Activated CD8-positive, alpha-beta memory T cell treated with anti-CD3 and anti-CD28 coated beads, Interleukin-2, amount 10 ng/mL, durations not matched to agents 7 days and 5 days (primary cell): ENCODE data around the gene IRS2. TPM values are rescaled to one million over a fixed set of nuclear protein-coding genes. Genes with fewer than 3 reads are reported as not detected.

ENCODE experiments used
- ATAC-seq: fragments of 150-1000 bp; cut with Tn5 transposase; one replicate; pipeline ENCODE4 v1.10.0; 2021; ENCODE audit warnings: moderate library complexity
- CTCF ChIA-PET: fragments of 350-600 bp; sonication (Branson Sonifier 250); formaldehyde crosslinking; loops from one replicate; lab custom pipeline; 2021; ENCODE audit warnings: antibody characterized with exemption; lab: Charles Lee
- DNase-seq: peaks from one replicate; pipeline ENCODE4 v3.0.0-alpha.2; 2020
- H3K27ac Mint-ChIP-seq: one replicate; pipeline ENCODE4 v1.8.0; 2021; ENCODE audit warnings: mild to moderate bottlenecking, mixed read lengths
- H3K27me3 Mint-ChIP-seq: one replicate; pipeline ENCODE4 v1.8.0; 2021; ENCODE audit warnings: mixed read lengths
- H3K36me3 Mint-ChIP-seq: one replicate; pipeline ENCODE4 v1.8.0; 2021; ENCODE audit warnings: mild to moderate bottlenecking, mixed read lengths
- H3K4me1 Mint-ChIP-seq: one replicate; pipeline ENCODE4 v1.8.0; 2021; ENCODE audit warnings: mixed read lengths
- H3K4me3 Mint-ChIP-seq: one replicate; pipeline ENCODE4 v1.8.0; 2021; ENCODE audit warnings: mild to moderate bottlenecking, moderate library complexity, mixed read lengths
- H3K9me3 Mint-ChIP-seq: one replicate; pipeline ENCODE4 v1.8.0; 2022; ENCODE audit warnings: low read depth, mixed read lengths
- total RNA-seq, 2 experiments: library from RNA; stranded (reverse); gene quantifications; one replicate each; pipeline ENCODE4 v1.2.3, GENCODE V29; 2021

IRS2 gene
- total RNA-seq, 2 experiments from 2014 or later = 1.6 to 2.0 TPM

GRCh38 chr13:109790086-109790485, 3.7 kb upstream of the IRS2 start:
- ATAC-seq = no peak
- Mint-ChIP-seq H3K4me3 (no peak overlapping the region), H3K27me3 (peaks cover 30% of the 10 kb centered on the region), H3K9me3 (no peaks in the 10 kb centered on the region), H3K4me1 (peaks cover 21% of the 10 kb centered on the region), H3K36me3 (no peaks in the 10 kb centered on the region), H3K27ac (no peak overlapping the region)
- no peak for DNase-seq
- CTCF ChIA-PET = interaction anchor here (1.1 to 1.6 kb wide), 2 partner anchors 9 to 46 kb away, joined by 3 to 4 read pairs; no protein-coding TSS in a partner anchor

- Mint-ChIP-seq H3K27ac (no peak overlapping the region), H3K27me3 (peaks cover 30% of the 10 kb centered on the region), H3K4me3 (no peak overlapping the region), H3K36me3 (no peaks in the 10 kb centered on the region), H3K9me3 (no peaks in the 10 kb centered on the region), H3K4me1 (peaks cover 22% of the 10 kb centered on the region)
- ATAC-seq (no peak), DNase-seq (no peak)
- CTCF ChIA-PET = interaction anchor here (1.1 kb wide), 1 partner anchor 46 kb away, joined by 3 read pairs; no protein-coding TSS in a partner anchor
Observed at GRCh38 chr13:109789262-109789661, 2.9 kb upstream of the IRS2 start.

GRCh38 chr13:109788372-109789111, 2.2 kb upstream of the IRS2 start:
- H3K9me3 Mint-ChIP-seq = no peaks in the 10 kb centered on the region
- H3K36me3 Mint-ChIP-seq = no peaks in the 10 kb centered on the region
- no peak for DNase-seq
- H3K27ac Mint-ChIP-seq = peak overlapping the region; percentile 43
- H3K4me3 Mint-ChIP-seq = peak overlapping the region; percentile 13
- peaks cover 28% of the 10 kb centered on the region for H3K27me3 Mint-ChIP-seq
- CTCF ChIA-PET = no interaction called here
- no peak for ATAC-seq
- peaks cover 22% of the 10 kb centered on the region for H3K4me1 Mint-ChIP-seq

- Mint-ChIP-seq H3K27me3 (peaks cover 28% of the 10 kb centered on the region), H3K36me3 (no peaks in the 10 kb centered on the region), H3K4me1 (peaks cover 19% of the 10 kb centered on the region), H3K9me3 (no peaks in the 10 kb centered on the region), H3K27ac (peak overlapping the region; percentile 54), H3K4me3 (peak overlapping the region; percentile 70)
- ATAC-seq = peak; percentile 2
- CTCF ChIA-PET = no interaction called here
- DNase-seq = peak; percentile 44
Observed at GRCh38 chr13:109787135-109787954, 962 bp upstream of the IRS2 start.

GRCh38 chr13:109785892-109786450, 412 bp downstream of the IRS2 start:
- no peaks in the 10 kb centered on the region for H3K9me3 Mint-ChIP-seq
- DNase-seq = no peak
- H3K36me3 Mint-ChIP-seq = no peaks in the 10 kb centered on the region
- CTCF ChIA-PET = interaction anchor here (0.9 to 1.3 kb wide), 2 partner anchors 35 to 216 kb away, joined by 3 read pairs; no protein-coding TSS in a partner anchor
- H3K27ac Mint-ChIP-seq = no peak overlapping the region
- H3K27me3 Mint-ChIP-seq = peaks cover 22% of the 10 kb centered on the region
- peaks cover 10% of the 10 kb centered on the region for H3K4me1 Mint-ChIP-seq
- H3K4me3 Mint-ChIP-seq = peak overlapping the region; percentile 47
- peak; percentile 15 for ATAC-seq

GRCh38 chr13:109785141-109785891, 1.1 kb downstream of the IRS2 start:
- CTCF ChIA-PET = interaction anchor here (0.9 to 1.4 kb wide), 5 partner anchors 12 to 824 kb away, joined by 3 to 5 read pairs (median 3); no protein-coding TSS in a partner anchor
- Mint-ChIP-seq H3K9me3 (no peaks in the 10 kb centered on the region), H3K4me3 (peak overlapping the region; percentile 51), H3K27ac (no peak overlapping the region), H3K36me3 (no peaks in the 10 kb centered on the region), H3K27me3 (peaks cover 18% of the 10 kb centered on the region), H3K4me1 (peaks cover 8% of the 10 kb centered on the region)
- ATAC-seq (no peak), DNase-seq (peak; percentile 48)

- CTCF ChIA-PET = interaction anchor here (0.9 to 1.4 kb wide), 5 partner anchors 13 to 824 kb away, joined by 3 to 5 read pairs (median 3); no protein-coding TSS in a partner anchor
- Mint-ChIP-seq H3K4me1 (peaks cover 14% of the 10 kb centered on the region), H3K4me3 (peak overlapping the region; percentile 51), H3K9me3 (no peaks in the 10 kb centered on the region), H3K27me3 (peaks cover 14% of the 10 kb centered on the region), H3K27ac (no peak overlapping the region), H3K36me3 (no peaks in the 10 kb centered on the region)
- DNase-seq = peak; percentile 54
- ATAC-seq = peak; percentile 20
Observed at GRCh38 chr13:109784590-109785140, 1.7 kb downstream of the IRS2 start.

GRCh38 chr13:109783815-109784589, 2.4 kb downstream of the IRS2 start:
- no peaks in the 10 kb centered on the region for H3K9me3 Mint-ChIP-seq
- H3K36me3 Mint-ChIP-seq = no peaks in the 10 kb centered on the region
- DNase-seq (no peak), ATAC-seq (no peak)
- no peak overlapping the region for H3K4me3 Mint-ChIP-seq
- H3K27ac Mint-ChIP-seq = no peak overlapping the region
- CTCF ChIA-PET = interaction anchor here (1.4 kb wide), 1 partner anchor 19 kb away, joined by 4 read pairs; no protein-coding TSS in a partner anchor
- H3K27me3 Mint-ChIP-seq = peaks cover 10% of the 10 kb centered on the region
- H3K4me1 Mint-ChIP-seq = peaks cover 21% of the 10 kb centered on the region

GRCh38 chr13:109783447-109783814, 3.0 kb downstream of the IRS2 start:
- DNase-seq (no peak), ATAC-seq (no peak)
- H3K27ac Mint-ChIP-seq = no peak overlapping the region
- H3K4me3 Mint-ChIP-seq = no peak overlapping the region
- no peaks in the 10 kb centered on the region for H3K9me3 Mint-ChIP-seq
- H3K36me3 Mint-ChIP-seq = no peaks in the 10 kb centered on the region
- peaks cover 4% of the 10 kb centered on the region for H3K27me3 Mint-ChIP-seq
- CTCF ChIA-PET = no interaction called here
- peaks cover 21% of the 10 kb centered on the region for H3K4me1 Mint-ChIP-seq

- Mint-ChIP-seq H3K4me3 (no peak overlapping the region), H3K9me3 (no peaks in the 10 kb centered on the region), H3K27me3 (no peaks in the 10 kb centered on the region), H3K4me1 (peaks cover 23% of the 10 kb centered on the region), H3K27ac (no peak overlapping the region), H3K36me3 (no peaks in the 10 kb centered on the region)
- CTCF ChIA-PET = no interaction called here
- DNase-seq (no peak), ATAC-seq (no peak)
Observed at GRCh38 chr13:109782823-109783431, 3.5 kb downstream of the IRS2 start.

- H3K36me3 Mint-ChIP-seq = no peaks in the 10 kb centered on the region
- H3K4me1 Mint-ChIP-seq = peaks cover 24% of the 10 kb centered on the region
- H3K9me3 Mint-ChIP-seq = no peaks in the 10 kb centered on the region
- DNase-seq (no peak), ATAC-seq (no peak)
- CTCF ChIA-PET = no interaction called here
- no peak overlapping the region for H3K4me3 Mint-ChIP-seq
- H3K27ac Mint-ChIP-seq = no peak overlapping the region
- no peaks in the 10 kb centered on the region for H3K27me3 Mint-ChIP-seq
Observed at GRCh38 chr13:109782066-109782822, 4.1 kb downstream of the IRS2 start.
